Measurements from ENCODE around the gene RFXANK.

Gene RFXANK

DNA sequence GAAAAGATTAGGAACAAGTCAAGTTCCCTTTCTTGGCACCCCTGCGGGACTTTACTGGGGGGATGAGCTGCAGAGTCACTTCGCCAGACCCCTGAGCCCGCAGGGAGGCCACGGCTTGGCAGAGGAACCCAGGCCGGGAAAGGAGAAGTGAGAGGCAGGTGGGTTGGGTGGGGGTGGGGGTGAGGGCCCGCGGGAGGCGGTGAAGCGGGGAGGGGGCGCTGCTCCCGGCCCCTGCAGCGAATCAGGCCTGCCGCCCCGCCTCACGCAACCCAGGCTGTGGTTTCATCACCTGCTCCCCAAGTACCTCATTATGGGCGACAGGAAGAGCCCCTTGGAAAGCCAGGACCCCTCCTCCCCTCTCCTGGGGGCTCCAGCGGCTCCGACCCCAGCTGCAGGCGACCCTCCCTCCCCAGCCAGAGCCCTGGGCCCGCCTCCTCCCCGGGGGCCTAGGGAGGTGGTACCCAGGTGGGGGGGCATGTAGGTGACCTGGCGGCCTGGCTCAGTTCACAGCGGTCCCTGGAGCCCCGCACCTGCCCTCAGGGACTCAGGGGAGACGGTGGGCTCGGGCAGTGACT lies 31.5 kb upstream of the RFXANK start:
- no peak overlapping the region for H3K4me3 ChIP-seq (ENCODE audit: low read depth, low read length)
- TF ChIP-seq, protein P1, sequence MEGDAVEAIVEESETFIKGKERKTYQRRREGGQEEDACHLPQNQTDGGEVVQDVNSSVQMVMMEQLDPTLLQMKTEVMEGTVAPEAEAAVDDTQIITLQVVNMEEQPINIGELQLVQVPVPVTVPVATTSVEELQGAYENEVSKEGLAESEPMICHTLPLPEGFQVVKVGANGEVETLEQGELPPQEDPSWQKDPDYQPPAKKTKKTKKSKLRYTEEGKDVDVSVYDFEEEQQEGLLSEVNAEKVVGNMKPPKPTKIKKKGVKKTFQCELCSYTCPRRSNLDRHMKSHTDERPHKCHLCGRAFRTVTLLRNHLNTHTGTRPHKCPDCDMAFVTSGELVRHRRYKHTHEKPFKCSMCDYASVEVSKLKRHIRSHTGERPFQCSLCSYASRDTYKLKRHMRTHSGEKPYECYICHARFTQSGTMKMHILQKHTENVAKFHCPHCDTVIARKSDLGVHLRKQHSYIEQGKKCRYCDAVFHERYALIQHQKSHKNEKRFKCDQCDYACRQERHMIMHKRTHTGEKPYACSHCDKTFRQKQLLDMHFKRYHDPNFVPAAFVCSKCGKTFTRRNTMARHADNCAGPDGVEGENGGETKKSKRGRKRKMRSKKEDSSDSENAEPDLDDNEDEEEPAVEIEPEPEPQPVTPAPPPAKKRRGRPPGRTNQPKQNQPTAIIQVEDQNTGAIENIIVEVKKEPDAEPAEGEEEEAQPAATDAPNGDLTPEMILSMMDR (IDR thresholded peaks at IDR 0.05; ENCODE audit: low read depth, low read length), result no peak

DNA sequence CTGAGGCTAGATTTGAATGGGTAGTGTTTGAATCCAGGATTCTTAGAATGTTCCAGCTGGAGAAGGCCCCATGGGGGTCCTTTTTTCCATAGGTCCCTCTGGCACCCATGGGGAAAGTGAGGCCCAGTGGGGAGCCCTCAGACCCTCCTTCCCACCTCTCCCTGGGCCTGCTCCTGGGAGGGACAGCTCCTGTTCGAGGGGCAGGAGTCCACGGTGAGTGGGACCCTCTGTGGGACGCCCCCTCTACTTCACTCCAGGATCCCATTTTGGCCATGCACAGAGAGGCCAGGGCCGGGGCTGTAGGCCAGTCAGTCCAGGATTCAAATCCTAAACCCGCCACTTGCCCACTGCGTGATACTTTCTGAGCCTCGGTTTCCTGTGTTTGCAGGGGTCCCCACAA lies 29.6 kb upstream of the RFXANK start:
- TF ChIP-seq, protein P1 (IDR thresholded peaks at IDR 0.05; ENCODE audit: low read depth, low read length), result no peak
- H3K4me3 ChIP-seq (ENCODE audit: low read depth, low read length), result no peak overlapping the region

DNA sequence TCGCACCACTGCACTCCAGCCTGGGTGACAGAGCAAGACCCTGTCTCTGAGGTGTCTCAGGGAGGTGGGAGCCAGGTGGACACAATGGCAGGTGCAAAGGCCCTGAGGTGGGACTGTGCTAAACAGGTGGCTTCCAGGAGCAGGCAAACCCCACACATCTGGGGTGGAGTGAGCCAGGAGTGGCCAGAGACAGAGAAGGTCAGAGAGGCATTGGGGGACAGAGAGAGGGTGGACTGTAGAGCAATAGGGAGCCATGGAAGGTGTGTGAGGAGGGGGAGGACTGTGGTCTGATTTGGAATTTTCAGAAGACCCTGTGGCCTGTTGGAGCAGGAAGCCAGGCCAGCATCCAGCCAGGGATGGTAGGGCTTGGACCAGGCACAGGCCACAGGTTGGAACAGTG lies 26.7 kb upstream of the RFXANK start:
- H3K4me3 ChIP-seq (ENCODE audit: low read depth, low read length), result no peak overlapping the region
- TF ChIP-seq, protein P1 (IDR thresholded peaks at IDR 0.05; ENCODE audit: low read depth, low read length), result no peak

DNA sequence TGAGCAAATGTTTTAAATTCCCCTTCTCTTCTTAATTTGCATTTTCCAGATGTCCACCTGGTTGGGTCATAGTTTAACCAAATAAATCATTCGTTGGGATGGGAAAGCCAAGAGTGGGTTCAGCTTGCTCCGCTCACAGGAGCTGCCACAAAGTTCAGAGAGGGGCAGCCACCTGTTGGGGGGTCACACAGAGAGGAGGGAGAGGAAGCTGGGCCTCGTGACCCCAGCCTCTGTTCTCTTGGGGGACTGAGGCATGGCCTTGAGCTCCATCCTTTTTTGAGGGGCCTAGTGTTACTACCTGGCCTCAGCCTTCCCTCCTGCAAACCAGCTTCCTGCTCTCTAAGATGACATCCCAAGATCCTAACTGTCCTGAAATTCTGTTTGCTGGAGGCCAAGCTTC lies 24.4 kb upstream of the RFXANK start:
- TF ChIP-seq, protein P1 (IDR thresholded peaks at IDR 0.05; ENCODE audit: low read depth, low read length), result no peak
- no peak overlapping the region for H3K4me3 ChIP-seq (ENCODE audit: low read depth, low read length)

DNA sequence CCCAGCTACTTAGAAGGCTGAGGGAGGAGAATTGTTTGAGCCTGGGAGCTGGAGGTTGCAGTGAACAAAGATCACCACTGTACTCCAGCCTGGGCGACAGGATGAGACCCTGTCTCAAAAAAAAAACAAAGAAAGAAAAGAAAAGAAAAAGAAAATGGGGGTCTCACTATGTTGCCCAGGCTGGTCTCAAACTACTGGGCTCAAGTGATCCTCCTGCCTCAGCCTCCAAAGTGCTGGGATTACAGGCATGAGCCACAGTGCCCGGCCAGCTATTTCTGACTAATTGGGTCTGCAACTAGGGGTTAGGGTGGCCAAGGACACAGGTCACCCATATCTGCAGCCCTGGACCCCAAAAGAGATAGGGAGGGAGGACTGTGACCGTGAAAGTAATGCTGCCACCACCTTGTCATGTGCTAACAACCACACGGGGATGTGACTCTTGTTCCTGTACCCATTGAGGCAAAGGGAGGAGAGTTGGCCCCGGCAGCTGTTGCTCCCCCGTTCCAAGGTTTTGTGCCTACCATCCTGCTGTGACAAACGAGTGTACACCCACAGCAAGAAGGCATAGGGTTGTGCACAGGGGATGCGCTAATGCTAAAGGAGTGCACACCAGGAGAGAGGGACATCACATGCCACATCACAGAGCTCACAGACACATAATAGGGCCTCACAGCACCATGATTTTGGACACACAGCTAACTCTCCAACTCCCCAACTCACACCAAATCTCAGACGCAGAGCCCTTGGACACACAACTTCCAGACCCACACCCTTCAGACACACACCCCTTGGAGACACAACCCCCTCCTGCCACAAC lies 22.6 kb upstream of the RFXANK start:
- H3K4me3 ChIP-seq (ENCODE audit: low read depth, low read length), result no peak overlapping the region
- TF ChIP-seq, protein P1 (IDR thresholded peaks at IDR 0.05; ENCODE audit: low read depth, low read length), result no peak

DNA sequence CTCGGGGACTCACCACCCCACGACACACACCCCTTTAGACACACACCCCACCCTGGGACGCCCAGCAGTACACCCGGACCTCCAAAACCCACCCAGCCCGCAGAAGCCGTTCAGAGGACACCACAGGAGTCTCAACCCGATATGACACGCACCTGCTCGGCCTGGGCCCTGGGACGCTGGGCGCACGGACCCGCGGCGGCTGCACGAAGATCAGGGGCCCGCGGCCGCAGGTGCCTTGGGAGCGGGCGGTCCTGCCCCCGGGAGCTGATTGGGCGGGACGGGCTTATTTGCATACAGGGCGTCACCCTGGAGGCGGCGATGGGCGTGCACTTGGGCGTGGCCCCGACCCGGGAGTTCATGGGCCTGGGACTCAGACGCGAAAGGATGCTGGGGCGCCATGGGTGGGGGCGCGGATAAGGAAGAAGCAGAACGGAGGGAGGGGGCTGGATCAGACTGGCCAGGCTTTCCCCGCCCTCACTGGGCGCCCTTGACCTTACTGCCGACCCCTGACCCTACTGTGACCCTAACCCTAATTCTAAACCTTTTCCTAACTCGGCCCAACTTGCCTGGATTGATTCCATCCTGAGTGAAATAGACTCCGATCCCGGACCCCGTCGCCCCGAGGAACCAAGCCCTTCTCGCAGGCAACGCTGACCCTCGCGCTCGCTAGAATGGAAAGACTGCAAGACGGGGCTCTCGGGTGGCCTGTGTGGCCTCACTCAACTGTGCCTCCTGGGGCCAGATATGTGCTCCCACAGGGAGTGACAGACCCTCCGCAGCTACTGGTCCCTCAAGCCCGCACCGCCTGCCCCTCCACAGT lies 21.8 kb upstream of the RFXANK start, which contains the start of gene MEF2B:
Gene MEF2B, minus strand, starts transcription at position 211 of the 820 bp plus-strand sequence. CDS start 19,528 bp downstream, outside the sequence.
- TF ChIP-seq, protein P1 (IDR thresholded peaks at IDR 0.05; ENCODE audit: low read depth, low read length), result no peak
- H3K4me3 ChIP-seq (ENCODE audit: low read depth, low read length), result no peak within 1 kb of the TSS
